Measurements from ENCODE around the gene NUTF2. TPM values are rescaled to one million over a fixed set of nuclear protein-coding genes. Genes with fewer than 3 reads are reported as not detected.

NUTF2 gene
- total RNA-seq, 1 experiment from 2014 or later = 48.7 TPM

DNA sequence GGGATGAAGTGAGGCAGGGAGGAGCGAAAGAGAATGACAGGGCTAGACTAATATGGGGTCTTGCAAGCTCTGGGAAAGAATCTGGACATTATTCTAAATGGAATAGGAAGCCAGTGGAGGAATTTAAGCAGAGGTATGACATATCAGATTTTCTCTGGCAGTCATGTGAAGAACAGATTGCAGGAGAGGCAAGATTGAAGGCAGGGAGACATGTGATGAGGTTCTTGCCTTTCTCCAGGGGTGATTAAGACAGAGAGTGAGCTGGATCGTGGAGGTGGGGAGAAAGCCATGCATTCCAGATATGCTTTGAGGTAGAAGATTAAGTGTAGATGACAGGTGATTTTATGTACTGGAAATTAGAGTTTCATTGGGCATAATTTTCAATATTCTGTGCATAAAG lies 8.9 kb upstream of the NUTF2 start:
- DNase-seq (ENCODE audit: low read depth) = no peak

- DNase-seq (ENCODE audit: low read depth) = no peak
Observed at GRCh38 chr16:67841198-67841815, 5.4 kb upstream of the NUTF2 start.

DNA sequence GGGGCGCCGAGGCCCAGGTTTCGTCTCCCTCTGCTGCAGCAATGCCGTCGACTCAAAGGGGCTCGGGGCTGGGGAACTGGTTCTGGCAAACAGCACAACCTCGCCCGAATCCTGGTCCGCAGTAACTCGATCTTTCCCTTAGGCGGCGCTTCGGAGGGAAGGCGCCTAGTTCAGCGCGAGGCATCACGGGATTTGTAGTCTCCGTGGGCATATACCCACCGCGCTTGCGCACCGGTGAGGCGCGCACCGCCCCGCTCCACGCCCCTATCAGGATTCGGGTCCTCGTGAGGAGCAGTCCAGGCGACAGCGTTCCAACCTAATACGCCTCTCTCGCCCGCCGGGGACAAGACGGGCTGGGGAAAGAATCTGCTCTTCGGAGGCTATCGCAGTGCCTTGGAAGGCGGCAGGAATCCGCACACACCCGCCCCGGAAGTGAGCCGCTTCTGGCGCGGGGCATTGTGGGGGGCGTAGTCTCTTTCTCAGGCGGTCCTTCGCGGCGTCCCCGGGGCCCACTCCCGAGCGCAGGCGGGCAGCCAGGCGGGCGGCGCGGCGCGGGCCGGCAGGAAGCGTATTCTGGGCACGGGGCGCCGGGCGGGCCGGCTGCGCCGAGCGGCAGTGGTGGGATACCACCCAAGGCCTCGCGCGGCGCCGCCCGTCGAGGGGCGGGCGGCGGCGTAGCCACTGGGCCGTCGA lies 4.8 kb upstream of the NUTF2 start, which contains the start of gene THAP11:
Gene THAP11 (plus strand): TSS at position 505 of the 693 bp plus-strand sequence. CDS start 235 bp downstream, outside the sequence.
- DNase-seq (ENCODE audit: low read depth) = peak; percentile 94

DNA sequence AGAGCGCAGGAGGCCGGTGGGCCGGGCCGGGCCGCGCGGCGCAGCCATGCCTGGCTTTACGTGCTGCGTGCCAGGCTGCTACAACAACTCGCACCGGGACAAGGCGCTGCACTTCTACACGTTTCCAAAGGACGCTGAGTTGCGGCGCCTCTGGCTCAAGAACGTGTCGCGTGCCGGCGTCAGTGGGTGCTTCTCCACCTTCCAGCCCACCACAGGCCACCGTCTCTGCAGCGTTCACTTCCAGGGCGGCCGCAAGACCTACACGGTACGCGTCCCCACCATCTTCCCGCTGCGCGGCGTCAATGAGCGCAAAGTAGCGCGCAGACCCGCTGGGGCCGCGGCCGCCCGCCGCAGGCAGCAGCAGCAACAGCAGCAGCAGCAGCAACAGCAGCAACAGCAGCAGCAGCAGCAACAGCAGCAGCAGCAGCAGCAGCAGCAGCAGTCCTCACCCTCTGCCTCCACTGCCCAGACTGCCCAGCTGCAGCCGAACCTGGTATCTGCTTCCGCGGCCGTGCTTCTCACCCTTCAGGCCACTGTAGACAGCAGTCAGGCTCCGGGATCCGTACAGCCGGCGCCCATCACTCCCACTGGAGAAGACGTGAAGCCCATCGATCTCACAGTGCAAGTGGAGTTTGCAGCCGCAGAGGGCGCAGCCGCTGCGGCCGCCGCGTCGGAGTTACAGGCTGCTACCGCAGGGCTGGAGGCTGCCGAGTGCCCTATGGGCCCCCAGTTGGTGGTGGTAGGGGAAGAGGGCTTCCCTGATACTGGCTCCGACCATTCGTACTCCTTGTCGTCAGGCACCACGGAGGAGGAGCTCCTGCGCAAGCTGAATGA lies 4.0 kb upstream of the NUTF2 start:
- peak; percentile 61 for DNase-seq (ENCODE audit: low read depth)

DNA sequence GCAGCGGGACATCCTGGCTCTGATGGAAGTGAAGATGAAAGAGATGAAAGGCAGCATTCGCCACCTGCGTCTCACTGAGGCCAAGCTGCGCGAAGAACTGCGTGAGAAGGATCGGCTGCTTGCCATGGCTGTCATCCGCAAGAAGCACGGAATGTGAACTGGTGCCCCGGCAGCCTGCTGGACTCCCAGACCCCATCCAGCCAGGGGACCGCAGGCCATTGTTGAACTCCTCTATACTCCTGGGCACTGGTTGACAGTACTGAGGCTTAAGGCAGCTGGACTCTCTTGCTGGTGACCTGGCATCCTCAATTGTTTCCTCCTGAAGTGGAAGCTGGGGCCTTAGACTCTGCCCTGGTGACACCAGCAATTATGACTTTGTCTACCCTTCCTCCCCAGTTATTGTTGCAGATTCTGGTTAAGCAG lies 3.4 kb upstream of the NUTF2 start:
- peak; percentile 11 for DNase-seq (ENCODE audit: low read depth)

DNA sequence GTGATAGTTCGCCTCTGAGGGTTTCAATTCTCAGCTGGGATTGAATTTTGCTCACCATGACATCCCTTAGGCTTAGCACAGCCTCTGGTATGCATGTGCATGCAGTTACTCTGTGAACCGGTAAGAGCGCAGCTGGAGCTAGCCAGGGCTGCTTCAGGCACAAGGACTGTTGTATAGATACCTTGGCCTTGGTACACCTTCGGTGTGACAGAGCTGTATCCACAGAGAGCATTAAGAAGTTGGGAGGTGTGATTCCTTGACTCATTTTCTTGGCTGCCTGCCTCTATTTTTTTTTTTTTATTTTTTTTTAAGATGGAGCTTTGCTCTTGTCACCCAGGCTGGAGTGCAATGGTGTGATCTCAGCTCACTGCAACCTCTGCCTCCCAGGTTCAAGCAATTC lies 2.2 kb upstream of the NUTF2 start:
- no peak for DNase-seq (ENCODE audit: low read depth)

DNA sequence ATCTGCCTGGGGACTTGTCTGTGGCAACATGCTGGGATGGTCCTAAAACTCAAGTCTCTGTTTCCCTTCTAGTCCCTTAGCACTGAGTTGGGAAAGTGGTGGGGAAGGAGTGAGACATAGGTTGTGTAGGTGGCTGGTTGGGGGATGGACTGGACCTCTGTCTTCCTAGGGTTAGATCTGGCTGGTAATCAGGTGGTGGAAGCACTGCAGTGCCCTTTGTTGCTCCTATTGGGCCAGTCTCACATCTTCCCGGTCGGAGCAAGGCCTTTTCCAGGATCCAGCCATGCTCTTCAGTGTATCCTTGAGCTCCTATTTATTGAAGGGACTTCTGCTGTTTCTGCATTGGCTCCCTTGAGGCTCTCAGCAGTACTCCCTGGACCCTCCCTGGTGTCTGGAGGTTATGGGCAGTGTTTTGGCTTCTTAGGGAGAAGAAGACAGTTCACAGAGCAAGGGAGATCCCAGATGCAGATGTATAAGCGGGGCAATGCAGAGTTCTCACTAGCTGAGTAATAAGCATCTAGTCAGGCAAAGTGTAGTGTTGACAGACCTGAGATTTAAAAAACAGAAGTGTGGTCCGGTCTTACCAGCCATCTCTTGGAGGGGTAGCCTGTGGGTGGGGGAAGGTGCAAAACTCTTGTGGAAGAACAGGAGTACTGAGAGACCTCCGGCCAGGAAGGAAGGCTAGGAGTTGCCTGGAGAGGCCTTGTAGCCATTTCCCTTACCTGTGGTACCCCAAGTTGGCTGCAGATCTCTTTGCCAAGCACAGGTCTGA lies 1.3 kb upstream of the NUTF2 start:
- DNase-seq (ENCODE audit: low read depth) = no peak

DNA sequence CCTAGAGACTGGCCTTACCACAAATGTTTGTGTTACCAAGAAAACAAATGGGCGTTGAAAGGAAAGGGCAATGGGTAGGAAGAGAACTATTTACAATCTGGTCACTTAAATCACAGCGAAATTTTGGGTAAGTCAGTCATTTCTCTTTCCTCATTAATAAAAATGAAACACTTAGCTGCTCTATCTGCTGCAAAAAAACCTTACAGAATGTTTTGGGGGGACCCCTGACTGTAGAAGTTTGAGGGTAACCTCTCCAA lies 742 bp upstream of the NUTF2 start:
- no peak for DNase-seq (ENCODE audit: low read depth)

- peak; percentile 69 for DNase-seq (ENCODE audit: low read depth)
Observed at GRCh38 chr16:67847064-67847861, 530 bp downstream of the NUTF2 start, which contains the start of gene CENPT. CENPT (minus strand) TSS chr16:67847693; CDS start chr16:67833859, 13,834 bp downstream.

DNA sequence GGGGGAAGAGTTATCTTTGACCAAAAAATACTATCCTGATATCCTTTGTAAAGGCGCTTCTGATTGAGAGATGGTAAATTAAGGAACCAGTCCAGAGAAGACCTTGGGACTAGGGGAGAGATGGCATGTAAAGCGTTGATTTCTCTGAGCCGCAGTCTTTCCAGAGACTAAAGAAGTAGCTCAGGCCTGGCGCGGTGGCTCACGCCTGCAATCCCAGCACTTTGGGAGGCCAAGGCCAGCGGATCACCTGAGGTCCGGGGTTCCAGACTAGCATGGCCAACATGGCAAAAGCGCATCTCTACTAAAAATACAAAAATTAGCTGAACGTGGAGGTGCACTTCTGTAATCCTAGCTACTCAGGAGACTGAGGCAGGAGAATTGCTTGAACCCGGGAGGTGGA lies 1.4 kb downstream of the NUTF2 start:
- DNase-seq (ENCODE audit: low read depth) = no peak

- DNase-seq (ENCODE audit: low read depth) = no peak
Observed at GRCh38 chr16:67853670-67854069, 6.9 kb downstream of the NUTF2 start.

DNA sequence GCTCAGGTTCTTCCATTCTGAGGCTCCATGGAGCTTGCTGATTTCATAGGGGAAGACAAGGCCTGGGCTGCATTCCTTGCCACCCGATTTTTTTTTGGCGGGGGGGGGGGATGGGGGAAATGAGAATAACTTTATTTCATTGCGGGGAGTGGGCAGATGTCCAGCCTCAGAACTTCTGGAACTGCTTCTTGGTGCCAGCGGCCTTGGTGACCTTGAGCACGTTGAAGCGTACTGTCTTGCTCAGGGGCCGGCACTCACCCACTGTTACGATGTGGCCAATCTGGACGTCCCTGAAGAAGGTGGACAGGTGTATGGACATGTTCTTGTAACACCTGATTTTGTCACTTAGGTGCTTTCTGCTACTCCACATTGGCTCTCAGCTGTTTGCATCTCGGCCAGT lies 9.1 kb downstream of the NUTF2 start:
- no peak for DNase-seq (ENCODE audit: low read depth)

- no peak for DNase-seq (ENCODE audit: low read depth)
Observed at GRCh38 chr16:67856927-67857546, 10.3 kb downstream of the NUTF2 start.

- peak; percentile 88 for DNase-seq (ENCODE audit: low read depth)
Observed at GRCh38 chr16:67857547-67858233, 11.0 kb downstream of the NUTF2 start.

DNA sequence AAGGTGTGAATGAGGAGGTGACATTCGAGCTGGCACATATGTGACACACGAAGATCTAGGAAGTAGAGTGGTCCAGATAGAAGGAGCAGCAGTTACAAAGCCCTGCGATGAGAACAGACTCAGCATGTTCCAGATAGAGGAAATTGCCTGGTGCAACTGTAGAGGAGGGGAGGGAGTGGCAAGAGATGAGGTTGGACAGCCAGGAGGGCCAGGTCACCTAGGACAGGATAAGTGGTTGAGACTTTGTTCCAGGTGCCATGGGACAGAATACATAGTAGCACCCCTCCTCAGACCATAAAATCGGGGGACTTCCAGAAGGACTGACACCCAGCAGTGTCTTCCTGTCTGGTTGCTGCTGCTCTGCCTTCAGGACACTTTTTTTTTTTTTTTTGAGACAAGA lies 11.8 kb downstream of the NUTF2 start:
- no peak for DNase-seq (ENCODE audit: low read depth)

DNA sequence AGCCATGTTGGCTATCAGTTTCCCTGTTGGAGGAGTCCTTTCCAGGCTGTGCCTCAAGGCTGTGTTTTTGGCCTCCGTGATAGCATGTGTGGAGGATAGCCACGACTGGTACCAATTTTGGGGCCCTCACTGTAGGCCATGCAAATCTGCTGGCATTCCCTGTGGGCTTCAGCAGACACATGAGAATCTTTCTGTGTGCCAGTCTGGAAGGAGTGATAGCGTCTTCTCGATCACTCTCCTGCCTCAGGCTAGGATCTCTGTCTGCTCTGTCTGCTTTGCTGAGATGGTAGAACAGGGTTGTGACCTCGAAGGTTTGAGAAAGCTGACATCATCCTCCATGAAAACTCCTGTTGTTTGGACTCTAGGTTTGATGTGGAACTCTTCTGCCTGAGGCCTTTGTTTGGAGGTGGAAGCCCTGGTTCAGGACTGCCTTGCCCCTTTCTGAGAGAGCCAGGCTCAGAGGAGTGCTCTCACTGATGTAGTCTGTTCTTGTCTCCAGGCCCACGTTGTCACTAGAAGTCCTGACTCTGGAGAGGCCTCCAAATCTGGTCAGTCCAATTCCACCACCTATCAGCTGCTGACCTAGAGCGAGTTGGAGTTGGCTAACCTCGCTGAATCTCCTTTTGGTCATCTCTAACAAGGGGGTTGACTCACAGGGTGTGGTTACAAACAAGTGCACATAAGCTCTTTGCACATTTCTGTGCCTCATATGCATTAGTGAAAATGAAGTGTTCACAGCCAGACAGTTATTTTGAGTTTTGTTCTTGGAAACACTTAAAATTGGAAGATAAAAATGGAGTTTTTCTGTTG lies 14.1 kb downstream of the NUTF2 start:
- no peak for DNase-seq (ENCODE audit: low read depth)

DNA sequence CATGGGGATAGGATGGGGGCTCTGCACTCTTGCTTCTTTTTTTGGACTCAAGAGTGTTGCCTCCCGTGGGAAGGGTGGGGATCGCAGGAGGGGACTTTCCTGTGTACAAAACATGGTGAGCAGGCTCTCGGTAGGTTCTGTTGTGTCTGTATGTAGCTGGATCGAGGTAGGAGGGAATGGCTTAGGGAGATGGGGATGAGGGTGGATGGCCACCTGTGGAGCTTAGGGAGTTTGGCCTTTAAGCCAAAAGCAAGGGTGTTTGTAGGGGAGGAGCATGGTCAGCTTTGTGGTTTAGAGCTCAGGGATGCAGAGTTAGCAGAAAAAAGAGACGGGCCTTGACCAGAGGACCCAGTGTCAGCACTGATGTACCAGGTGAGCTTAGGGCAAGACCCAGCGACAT lies 15.1 kb downstream of the NUTF2 start:
- no peak for DNase-seq (ENCODE audit: low read depth)

DNA sequence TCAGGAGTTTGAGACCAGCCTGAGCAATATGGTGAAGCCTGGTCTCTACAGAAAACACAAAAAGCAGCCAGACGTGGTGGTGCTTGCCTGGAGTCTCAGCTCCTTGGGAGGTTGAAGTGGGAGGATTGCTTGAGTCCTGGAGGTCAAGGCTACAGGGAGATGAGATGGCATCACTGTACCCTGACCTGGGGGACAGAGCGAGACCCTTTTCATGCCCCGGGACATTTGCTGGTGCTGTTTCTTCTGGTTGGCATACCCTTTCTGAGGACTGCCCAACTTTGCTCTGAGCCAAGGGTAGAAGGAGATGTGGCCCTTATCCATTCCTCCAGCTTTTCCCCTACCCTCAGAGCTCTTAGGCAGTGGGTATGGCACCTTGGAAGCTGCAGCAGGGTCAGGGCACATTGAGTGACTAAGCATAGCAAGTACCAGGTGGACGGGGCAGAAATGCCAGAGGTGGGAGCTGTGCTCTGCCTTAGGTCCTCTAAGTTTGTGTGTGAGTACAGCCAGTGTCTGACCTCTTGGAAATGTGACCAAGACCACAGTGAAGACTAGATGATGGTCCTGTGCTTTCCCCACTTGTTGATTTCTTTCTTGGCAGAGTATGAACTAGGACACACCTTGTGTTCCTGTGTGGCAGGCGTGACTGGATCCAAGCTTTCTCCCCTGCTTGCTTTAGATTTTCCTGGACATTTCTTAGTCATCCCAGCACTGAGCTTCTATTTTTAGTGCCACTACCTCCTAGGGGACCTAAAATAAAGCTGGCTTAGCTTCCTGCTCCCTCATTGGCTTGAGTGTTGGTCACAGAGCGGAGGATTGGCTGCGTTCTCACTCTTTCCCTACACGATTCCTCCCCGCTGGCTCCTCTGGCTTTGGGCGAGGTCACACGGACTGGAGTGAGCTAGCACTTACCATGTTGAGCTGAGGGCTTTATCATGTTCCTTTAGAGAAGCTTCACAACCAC lies 16.2 kb downstream of the NUTF2 start:
- DNase-seq (ENCODE audit: low read depth) = no peak
